Astrocyte (in vitro differentiated cells and primary cell): ENCODE results near the gene CADM4.

ENCODE experiments used
- EZH2 ChIP-seq: IDR thresholded peaks from 2 replicates; pipeline ENCODE4 v1.6.1; 2012; ENCODE audit warnings: mild to moderate bottlenecking, low read length, inconsistent platforms; ENCODE audit not compliant: insufficient read depth
- TF ChIP-seq, protein P1 (sequence below): IDR thresholded peaks from 2 replicates; pipeline ENCODE4 v1.5.1; 2011; ENCODE audit warnings: low read depth, mild to moderate bottlenecking, inconsistent platforms, low read length, moderate library complexity; ENCODE audit not compliant: insufficient read depth

DNA sequence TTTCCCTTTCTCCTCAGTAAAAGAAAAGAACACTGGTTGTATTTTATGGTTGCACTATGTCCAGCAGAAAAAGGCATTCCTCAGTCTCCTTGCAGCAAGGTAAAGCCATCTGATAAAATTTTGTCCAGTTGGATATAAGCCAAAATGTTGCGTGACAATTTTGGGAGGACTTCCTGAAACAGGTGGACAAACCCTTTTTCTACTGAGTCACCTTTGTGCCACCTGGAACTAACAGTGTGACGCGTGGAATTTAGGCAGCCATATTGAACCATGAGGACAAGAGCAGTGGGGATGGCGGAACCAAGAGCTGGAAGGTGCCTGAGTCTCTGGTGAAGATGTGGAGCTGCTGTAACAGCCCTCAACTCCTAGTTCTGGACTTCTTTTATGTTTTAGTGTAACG is 8.2 kb downstream of the CADM4 start:
- TF ChIP-seq, protein P1, sequence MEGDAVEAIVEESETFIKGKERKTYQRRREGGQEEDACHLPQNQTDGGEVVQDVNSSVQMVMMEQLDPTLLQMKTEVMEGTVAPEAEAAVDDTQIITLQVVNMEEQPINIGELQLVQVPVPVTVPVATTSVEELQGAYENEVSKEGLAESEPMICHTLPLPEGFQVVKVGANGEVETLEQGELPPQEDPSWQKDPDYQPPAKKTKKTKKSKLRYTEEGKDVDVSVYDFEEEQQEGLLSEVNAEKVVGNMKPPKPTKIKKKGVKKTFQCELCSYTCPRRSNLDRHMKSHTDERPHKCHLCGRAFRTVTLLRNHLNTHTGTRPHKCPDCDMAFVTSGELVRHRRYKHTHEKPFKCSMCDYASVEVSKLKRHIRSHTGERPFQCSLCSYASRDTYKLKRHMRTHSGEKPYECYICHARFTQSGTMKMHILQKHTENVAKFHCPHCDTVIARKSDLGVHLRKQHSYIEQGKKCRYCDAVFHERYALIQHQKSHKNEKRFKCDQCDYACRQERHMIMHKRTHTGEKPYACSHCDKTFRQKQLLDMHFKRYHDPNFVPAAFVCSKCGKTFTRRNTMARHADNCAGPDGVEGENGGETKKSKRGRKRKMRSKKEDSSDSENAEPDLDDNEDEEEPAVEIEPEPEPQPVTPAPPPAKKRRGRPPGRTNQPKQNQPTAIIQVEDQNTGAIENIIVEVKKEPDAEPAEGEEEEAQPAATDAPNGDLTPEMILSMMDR, result no peak
- TF ChIP-seq EZH2, result no peak
